GM19395 (cell line): ENCODE data around the gene P2RX3.
A peak's percentile ranks its signal among the peaks of the same experiment; 100 is the strongest.

Experiments
- ATAC-seq: cut with Tn5 transposase; IDR thresholded peaks from one replicate; pipeline ENCODE4 v1.9.1; 2021; ENCODE audit warnings: mild to moderate bottlenecking, moderate library complexity; ENCODE audit not compliant: unreplicated experiment

The P2RX3 gene

GRCh38 chr11:57309106-57310059, 28.8 kb upstream of the P2RX3 start:
- ATAC-seq: no peak

GRCh38 chr11:57310091-57310490, 28.1 kb upstream of the P2RX3 start:
- ATAC-seq: no peak

GRCh38 chr11:57310630-57311086, 27.5 kb upstream of the P2RX3 start:
- ATAC-seq: no peak

- ATAC-seq: peak; percentile 98
These were observed 26.8 kb upstream of the P2RX3 start for GRCh38 chr11:57311109-57311936.

- ATAC-seq: no peak
These were observed 25.6 kb upstream of the P2RX3 start for GRCh38 chr11:57312511-57313021.

GRCh38 chr11:57313071-57313787, 24.9 kb upstream of the P2RX3 start:
- ATAC-seq: no peak

- no peak for ATAC-seq
These were observed 24.4 kb upstream of the P2RX3 start for GRCh38 chr11:57313788-57314135.

- ATAC-seq: no peak
These were observed 23.8 kb upstream of the P2RX3 start for GRCh38 chr11:57314221-57314973.

- ATAC-seq: no peak
These were observed 22.7 kb upstream of the P2RX3 start for GRCh38 chr11:57315491-57315890.

GRCh38 chr11:57316017-57316416, 22.1 kb upstream of the P2RX3 start:
- ATAC-seq: no peak

- ATAC-seq: no peak
These were observed 20.0 kb upstream of the P2RX3 start for GRCh38 chr11:57318178-57318577.

GRCh38 chr11:57320067-57320718, 18.0 kb upstream of the P2RX3 start:
- ATAC-seq: no peak

GRCh38 chr11:57320719-57321387, 17.3 kb upstream of the P2RX3 start:
- ATAC-seq: no peak

- no peak for ATAC-seq
These were observed 16.5 kb upstream of the P2RX3 start for GRCh38 chr11:57321388-57322255.

- no peak for ATAC-seq
These were observed 15.6 kb upstream of the P2RX3 start for GRCh38 chr11:57322256-57323166.

- ATAC-seq: no peak
These were observed 14.8 kb upstream of the P2RX3 start for GRCh38 chr11:57323167-57323854.

- no peak for ATAC-seq
These were observed 14.3 kb upstream of the P2RX3 start for GRCh38 chr11:57323855-57324153.
